Prostate gland (tissue), 2 donors: Measurements from ENCODE around the gene DNPEP.

Experiments
- CTCF ChIP-seq, 4 experiments: fragments of 200-600 bp in 2 of 4; fragments of 450-650 bp in 2 of 4; sonication (generic) in 2 of 4; IDR thresholded peaks; 1 replicate in 3 of 4; 2 replicates in 1 of 4; pipeline ENCODE4 v1.5.1; 2016 to 2019; ENCODE audit warnings: antibody characterized with exemption in 4 of 4, mild to moderate bottlenecking in 2 of 4, moderate library complexity in 2 of 4
- POLR2A ChIP-seq: fragments of 450-650 bp; IDR thresholded peaks from one replicate; pipeline ENCODE4 v1.6.1; 2016; ENCODE audit warnings: antibody characterized with exemption, mild to moderate bottlenecking

GRCh38 chr2:219356834-219357233 is 30.9 kb downstream of the DNPEP start:
- TF ChIP-seq CTCF (IDR thresholded peaks at IDR 0.05): no peak
- no peak for TF ChIP-seq POLR2A
